Left renal cortex interstitium (tissue), 4 donors: Measurements from ENCODE around the gene CUEDC1. TPM values are rescaled to one million over a fixed set of nuclear protein-coding genes. Genes with fewer than 3 reads are reported as not detected.

Experiments used
- DNase-seq, 4 donors: peaks; one replicate each; pipeline ENCODE4 v3.0.0-alpha.2; 2013; ENCODE audit warnings: low read depth in 4 of 4, low spot score in 2 of 4, missing footprints in 1 of 4
- polyA plus RNA-seq, 4 donors: library from polyadenylated mRNA; unstranded; fragments of 120-200 nt; gene quantifications; one replicate each; pipeline ENCODE4 v1.2.1, GENCODE V29; 2013; ENCODE audit not compliant: insufficient read length in 4 of 4

Gene CUEDC1
- polyA plus RNA-seq, 4 donors, result 42.9 to 58.7 (median 52.2) TPM

DNA sequence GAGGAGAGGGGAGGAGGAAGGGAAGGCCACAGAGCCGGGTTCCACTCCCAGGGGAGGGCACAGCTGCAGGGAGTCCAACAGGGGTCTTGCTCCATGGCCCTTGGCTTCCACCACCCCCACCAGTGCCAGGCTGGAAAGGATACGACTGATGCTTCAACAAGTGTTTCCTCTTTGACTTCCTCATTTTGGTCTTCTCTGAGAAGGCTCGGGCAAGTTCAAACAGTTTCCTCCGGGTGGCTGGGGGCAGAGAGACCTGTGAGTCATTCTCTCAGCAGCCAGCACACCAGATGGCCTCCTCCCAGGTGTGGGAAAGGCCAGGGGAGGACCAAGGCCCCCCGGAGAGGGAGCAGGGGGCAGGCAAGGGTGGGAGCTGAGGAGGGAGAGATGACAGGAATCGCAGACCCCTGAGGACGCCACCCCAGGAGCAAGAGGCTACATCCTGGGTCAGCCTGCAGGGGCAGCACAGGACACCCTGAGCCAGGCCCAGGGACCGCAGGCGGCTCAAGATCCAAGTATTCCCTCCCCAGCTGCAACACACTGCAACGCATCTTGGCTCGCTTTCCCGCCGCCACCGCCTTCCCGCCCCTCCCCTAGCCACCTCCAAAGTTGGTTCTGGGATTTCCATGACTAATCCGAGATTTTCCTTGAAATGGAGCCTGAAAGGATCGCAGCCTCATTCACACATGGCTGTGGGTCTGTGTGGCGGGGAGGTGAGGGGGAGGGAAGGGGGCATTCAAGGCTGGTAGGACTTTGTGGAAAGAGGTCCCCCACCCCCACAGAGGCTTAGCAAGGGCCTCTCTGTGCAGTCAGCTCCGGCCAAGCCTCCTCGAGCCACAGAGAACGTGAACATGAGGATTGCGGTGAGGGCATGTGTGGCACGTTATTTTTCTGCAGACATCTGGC is 87.0 kb downstream of the CUEDC1 start:
- no peak for DNase-seq

DNA sequence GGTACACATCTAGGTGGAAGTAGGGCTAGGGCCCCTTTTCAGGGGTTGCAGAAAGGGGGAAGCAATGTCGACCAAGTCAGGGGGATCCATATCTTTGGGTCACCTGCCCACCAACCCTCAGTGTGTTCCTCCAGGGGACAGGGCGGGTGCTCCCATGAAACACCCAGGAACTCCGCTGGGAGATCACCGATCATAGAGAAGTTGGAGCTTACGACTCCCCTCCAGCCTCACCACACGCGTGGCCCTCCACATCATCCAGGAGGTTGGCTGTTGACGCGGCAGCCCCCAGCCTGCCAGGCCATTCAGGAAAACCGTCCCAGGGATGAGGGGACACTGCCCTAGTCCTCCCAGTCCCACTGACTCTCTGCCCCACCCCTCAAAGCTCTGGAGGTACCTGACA is 88.1 kb downstream of the CUEDC1 start:
- no peak for DNase-seq

DNA sequence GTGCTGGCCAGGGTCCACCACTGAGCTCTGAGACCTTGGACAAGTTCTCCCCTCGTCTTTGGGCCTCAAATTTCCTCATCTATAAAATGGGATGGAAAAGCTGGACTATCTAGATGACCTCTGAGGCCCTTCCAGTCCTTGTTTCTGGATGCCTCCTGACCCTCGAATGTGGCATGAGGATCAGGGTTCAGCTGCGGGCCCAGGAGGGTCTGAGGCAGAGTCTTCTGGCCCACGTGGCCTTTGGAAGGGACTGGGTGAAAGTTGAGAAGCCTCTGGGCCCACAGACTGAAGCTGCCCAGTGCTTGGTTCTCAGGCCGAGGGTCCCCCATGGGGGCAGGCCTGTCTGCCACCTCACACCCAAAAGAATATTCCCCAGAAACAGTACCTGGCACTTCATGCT is 88.5 kb downstream of the CUEDC1 start:
- no peak for DNase-seq

DNA sequence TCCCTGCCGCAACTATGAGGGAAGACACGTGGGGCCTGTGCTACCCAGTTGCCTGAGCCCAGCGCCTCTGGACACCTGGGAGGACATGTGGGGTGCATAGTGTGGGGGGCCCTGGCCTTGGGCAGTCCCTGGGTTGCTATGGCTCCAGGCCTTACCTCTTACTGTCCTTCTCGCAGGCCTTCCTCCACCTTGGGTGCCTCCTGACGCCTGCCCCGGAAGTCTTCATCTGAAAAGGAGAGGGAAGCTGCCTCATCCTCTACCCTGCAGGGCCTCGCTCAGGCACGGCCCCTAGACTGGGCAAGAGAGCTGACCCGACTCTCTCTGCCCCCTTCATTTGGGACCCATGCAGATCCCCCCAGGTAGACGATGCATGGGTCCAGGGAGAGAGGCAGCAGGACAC is 88.9 kb downstream of the CUEDC1 start:
- no peak for DNase-seq

DNA sequence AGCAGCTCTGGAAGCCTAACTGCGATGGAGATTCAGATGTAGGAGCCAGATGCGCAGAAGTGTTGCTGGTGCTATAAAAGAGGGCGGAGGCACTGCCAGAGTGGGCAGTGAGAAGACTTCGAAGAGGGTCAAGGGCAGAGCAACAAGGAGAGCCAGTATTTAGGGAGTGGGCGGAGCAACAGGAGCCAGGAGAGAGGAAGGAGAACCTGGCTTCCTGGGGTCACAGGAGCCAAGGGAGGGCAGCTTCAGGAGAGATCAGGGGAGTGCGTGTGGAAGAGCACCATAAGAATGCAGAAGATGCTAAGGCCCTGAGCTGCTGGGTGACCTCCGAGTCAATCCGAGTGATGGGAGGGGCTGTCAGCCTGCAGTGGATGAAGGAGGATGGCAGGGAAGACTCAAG is 90.9 kb downstream of the CUEDC1 start:
- DNase-seq, result no peak

DNA sequence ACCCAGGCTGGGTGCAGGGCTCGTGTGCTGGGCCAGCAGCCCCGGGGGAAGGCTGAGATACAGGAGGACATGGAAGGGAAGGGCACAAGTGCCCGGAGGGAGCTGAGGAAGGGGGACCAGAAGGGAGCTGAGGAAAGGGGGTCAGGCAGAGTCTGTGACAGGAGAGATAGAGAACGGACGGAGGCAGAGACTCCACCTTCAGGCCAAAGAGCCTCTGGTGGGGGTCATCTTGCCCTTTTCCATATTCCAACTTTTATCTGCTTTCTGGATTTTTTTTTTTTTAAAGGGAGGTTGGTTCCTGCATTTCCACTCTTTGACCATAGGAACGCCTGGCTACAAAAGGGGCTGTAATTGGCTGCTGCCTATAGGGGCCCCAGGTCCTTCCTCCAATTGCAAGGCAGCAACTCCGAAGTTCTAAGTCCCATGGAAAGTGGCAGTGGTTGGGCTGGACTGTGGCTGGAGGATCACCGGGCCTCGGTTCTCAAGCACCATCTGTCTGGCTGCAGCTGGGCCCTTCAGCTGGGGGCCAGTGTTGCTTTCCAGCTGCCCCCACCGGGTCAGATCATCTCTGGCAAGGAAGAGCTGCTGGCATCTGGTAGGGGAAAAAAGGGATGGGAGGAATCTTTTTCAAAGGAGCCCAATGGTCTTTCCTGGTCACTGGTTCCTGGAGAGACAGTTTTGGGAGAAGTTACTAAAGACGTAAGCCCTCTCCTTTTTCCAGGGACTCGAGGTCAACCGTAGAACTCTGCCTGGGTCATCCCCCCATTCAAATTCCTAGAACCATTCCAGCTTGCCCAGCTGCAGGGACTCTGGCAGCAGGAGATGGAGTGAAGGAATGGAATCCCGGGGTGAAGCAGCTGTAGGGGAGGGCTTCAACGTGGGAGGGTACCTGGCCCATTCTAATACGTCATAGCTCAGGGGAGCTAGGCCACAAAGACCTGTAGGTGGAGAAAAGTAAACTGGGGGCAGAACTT is 92.2 kb downstream of the CUEDC1 start:
- no peak for DNase-seq

DNA sequence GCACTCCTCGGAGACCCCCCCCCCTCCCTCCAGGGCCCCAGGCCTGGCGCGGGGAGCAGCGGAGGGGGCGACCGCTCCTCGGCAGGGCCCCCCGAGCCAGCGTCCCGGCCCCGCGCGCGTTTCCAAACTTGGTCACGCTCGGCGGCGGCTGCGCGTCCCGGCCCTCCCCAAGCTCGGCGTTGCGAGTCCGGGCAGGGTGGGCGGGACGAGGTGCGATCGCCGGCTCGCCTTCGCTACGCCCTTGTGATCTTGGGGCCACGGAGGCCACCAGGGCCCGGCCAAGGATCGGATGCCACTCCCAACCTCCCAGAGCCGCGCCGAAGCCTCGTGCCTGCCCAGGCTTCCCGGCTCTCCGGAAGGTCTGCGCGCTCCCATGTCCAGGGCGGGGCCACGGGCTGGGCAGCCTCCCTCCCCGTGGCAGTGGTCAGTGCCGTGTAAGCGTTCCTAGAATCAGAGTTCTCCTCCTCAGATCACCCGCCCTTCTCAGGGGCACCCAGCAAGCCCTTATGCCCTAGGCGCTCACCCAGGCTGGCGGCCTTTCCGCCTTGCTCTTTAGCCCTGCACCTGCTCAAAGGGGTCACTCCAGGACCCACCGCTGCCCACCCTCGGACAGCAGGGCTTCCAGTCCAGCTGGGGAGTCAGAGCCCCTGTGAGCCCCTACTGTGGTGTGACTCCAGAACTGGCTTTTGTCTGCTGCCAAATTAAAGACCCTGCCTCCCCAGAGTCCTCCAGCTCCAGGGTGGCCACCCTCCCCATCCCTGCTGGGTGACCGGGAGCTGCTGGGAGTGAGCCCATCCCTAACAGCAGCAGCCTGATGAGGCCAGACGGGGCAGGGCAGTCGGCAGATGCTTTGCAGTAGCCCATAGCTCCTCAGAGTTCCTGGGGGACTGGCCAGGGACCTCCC is 93.2 kb downstream of the CUEDC1 start:
- no peak for DNase-seq

DNA sequence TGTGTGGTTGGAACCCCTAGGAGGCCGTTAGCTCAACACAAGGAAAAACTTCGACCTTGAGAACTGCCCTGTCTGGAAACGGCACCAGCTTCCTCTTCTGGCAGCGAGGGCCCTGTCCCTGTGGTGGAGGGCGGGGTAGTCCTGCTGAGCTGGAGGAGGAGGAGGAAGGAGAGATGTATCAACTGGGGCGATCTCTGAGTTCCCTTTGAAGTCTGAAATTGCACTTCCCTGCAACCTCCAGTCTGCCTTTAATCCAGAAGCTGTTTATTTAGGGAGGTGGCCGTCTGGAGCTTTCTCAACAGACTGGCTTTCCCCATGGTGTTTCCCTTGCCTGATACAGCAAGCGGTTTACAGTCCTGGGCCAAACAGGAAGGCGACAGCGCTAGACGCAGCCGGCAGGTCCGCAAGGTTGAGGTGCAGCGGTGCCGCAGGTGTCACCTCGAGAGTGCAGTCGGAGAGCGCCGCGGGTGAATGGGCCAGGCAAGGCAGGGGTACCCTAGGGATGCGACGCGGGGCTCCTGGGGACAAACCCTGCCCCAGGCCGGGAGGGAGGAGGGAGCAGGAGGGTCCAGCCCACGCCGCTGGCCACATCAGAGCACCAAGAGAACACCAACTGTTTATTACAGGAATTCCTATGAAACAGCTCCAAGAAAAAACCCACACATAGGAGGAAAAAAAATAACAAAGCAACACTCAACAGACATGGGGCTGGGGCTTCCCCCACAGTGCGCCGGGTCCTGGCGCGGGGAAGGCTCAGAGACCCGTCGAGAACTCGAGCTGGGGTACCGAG is 94.0 kb downstream of the CUEDC1 start:
- no peak for DNase-seq

DNA sequence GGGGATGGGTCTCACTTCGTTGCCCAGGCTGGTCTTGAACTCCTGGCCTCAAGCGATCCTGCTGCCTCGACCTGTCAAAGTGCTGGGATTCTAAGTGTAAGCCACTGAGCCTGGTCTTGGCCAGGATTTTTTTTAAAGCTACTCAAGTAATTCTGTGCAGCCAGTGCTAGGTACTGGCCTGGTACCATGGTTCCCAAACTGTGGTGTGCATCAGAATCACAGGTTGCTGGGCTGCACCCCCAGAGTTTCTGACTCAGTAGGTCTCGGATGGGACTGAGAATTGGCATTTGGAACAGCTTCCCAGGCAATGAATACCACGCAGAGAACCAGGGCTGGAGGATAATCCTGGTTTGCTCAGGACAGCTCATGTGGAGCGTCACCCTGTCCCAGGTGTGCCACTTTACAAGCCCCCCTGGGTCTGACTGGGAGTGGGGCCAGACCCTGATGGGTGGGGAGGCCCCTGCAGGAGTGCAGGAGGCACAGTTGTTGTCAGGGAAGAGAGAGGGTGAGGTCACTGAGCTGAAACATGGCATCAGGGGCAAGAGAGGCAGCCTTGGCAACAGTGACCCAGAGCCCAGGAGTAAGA is 94.7 kb downstream of the CUEDC1 start:
- DNase-seq, result no peak

DNA sequence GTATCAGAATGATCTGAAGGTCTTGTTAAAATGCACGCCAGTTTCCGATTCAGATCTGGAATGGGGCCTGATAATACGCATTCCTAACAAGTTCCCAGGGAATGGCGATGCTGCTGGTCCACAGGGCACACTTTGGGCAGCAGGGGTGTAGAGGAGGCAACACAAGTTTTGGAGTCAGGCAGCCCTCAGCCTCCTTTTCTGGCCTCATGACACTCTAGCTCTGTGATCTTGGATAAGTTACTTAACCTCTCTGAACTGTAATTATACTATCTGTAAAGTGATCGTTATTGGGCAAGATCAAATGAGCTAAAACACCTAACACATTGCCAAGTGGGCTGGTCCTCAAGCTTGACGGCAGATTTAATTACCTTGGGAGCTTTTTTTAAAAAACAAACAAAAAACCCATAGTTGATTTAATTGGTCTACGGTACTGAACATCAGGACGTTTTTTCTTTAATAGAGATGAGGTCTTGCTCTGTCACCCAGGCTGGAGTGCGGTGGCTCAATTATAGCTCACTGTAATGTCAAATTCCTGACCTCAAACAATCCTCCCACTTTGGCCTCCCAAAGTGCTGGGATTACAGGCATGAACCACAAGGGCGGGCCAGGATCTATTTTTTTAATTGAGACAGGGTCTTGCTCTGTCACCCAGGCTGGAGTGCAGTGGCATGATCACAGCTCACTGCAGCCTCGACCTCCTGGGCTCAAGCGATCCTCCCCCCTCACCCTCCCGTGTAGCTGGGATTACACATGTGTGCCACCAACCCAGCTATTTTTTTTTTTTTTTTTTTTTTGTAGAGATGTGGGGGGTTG is 95.4 kb downstream of the CUEDC1 start:
- DNase-seq, result no peak

DNA sequence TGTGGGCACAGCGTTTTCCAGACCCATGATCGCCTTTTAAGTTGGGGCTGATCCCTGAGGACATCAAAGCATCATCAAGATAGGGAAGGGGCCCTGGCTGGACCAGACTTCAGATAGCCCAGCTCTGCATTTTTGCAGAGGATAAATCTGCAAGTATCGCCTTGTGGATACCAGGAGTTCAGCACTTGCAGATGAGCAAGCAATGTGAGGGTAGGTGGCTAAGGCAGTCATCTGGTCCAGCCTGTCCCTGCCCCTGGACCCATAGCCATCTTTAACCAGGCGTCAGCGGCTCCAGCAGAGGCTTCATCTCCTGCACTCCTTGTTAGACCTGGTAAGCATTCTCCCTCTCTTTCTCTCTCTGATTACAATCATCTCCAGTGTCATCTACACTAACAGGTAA is 96.4 kb downstream of the CUEDC1 start:
- DNase-seq, result no peak

DNA sequence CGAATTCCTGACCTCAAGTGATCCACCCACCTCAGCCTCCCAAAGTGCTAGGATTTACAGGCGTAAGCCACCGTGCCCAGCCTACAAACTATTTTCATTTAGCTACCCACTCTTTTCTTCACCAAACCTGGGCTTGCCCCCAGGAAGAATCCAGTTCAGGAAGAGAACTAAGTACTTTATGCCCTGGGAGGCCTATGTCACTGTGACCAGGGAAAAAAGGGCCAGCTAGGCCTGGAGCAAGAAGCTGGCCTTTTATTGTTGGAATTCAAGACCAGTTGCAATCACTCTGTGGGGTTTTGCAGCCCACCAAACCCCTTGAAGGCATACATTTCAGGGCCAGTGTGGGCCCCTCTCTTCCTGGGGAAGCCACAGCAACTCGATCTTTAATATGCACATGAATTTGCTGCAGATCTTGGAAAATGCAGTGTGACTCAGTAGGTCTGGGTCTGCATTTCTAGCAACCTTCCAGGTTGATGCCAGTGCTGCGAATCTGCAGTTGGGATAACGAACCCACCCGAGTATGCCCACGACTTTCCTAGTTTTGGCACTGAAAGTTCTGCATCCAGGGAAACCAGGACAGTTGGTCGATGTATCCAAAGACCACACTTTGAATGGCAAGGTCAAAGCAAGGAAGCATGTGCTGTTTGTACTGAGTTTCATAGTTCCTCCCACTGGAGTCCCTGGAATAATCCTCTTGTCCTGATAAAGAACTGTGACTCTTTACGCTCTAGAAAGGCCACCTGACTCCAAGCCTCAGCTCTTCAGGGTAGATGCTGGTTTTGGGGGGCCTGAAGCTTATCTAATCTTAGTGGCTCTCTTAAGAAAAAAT is 98.2 kb downstream of the CUEDC1 start:
- no peak for DNase-seq

DNA sequence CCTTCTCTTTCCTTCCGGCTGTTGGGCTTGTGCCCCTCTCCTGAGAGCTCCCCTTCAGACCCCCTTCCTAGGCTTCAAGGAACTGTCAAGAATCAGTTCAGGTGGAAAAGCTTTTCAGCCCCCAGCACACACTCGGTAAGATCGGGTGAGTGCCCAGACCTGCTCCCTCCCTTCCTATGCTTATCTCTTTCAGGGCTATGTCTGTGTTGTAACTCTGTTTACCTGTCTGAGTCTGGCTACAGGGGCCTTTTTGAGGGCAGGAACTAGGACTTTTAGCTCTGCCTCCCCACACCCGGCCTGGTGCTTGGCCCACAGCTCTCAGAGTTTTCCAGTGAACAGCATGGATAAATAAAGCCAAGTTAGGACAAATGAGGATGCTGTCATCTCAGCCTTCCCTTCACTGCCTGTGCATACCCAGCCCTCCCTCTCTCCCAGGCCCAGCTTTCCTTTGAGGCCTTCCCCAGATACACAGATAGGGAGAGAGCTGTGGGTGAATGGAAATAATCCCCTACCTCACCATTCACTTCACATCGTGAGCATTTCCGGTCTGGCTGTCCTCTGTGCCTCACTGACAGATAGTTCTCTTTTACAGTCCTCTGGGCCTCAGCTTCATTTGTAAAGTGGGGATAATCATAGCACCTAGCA is 99.7 kb downstream of the CUEDC1 start:
- no peak for DNase-seq

DNA sequence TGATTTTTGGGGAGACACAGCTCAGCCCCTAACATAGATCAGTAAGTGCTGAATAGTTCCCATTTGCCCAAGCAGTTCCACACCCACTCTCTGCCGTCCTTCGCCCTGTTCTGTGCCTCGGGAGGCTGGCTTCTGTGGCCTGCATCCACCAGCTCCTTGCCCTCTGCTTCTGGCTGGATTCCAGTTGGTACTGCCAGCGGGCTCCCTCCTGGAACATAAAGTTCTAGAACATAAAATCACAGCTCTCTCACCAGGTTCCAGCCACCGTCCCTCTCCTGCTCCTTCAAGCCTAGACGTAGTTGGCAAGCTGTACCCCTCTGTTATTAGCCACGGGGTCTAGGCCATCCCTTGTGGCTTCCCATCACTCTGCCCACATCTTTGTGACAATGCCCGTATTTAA is 101.5 kb downstream of the CUEDC1 start:
- no peak for DNase-seq

DNA sequence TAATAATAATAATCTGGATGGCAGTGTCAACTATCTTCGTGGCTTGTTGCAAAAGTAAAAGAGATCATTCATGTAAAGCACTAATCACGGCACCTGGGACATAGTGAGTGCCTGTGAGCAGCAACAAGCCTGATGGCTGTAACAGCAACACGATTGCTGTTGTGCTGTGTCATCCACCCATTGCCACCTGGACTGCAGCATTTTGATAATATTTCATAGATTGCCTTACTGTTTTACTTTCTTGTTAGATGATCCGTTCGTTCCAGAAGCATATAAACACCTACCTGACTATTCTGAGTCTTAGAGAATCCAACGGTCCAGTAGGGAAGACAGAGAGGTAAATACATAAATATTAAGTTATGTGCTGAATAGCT is 102.3 kb downstream of the CUEDC1 start:
- no peak for DNase-seq

DNA sequence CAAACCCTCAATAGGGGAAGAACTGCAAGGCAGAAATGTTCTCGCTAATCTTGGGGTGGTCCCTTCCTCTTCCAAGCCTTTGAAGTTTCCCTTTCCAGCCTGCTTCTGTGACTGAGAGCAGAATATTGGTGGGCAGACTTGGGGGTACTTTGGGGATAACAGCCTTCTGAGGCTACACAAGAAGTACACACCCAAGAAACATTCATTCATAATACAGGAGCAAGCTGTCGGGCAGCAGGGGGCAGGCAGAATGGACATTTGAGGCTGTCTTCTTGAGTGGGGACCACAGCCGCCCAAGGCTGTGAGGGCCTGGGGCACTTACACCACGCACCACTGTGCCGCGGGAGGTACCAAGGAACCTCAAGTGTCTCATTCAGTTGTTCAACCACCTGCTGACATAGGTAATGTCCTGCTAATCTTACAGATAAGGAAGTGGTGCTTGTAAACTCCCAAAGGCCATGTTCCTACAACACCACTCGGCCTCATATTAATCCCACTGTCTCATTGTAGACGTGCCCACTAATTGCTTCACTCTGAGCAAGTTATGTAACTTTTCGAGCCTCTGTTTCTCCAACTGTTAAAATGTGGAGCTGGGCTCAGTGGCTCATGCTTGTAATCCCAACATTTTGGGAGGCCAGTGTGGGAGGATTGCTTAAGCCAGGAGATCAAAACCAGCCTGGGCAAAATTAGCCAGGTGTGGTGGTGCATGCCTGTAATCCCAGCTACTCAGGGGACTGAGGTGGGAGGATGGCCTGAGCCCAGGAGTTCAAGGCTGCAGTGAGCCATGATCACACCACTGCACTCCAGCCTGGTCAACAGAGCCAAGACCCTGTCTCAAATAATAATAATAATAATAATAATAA is 102.9 kb downstream of the CUEDC1 start:
- DNase-seq, result no peak
